Measurements from ENCODE around the gene EBF4. TPM values are rescaled to one million over a fixed set of nuclear protein-coding genes. Genes with fewer than 3 reads are reported as not detected.

The EBF4 gene
- polyA plus RNA-seq, 3 donors = 0.12 TPM; not detected in 2

GRCh38 chr20:2659547-2659946 lies 33.0 kb upstream of the EBF4 start:
- peaks cover 77 to 87% of the 10 kb centered on the region in 2 donors for H3K36me3 Mint-ChIP-seq
- DNase-seq = no peak
- peaks cover 30% of the 10 kb centered on the region for H4K20me1 ChIP-seq (ENCODE audit: insufficient read depth, low read length)
- peaks cover 12% of the 10 kb centered on the region for H3K4me1 Mint-ChIP-seq
- peak overlapping the region in 3 of 7 donors; percentile 16 to 78 (median 62) for H3K27ac Mint-ChIP-seq
- peaks cover 35% of the 10 kb centered on the region for H3K79me2 ChIP-seq (ENCODE audit: insufficient read depth, low read length)
- H3K9me3 ChIP-seq (replicated peaks in 1 of 2; ENCODE audit: control insufficient read depth in 1 of 2, insufficient read depth in 1 of 2, low read length in 2 of 2) = no peaks in the 10 kb centered on the region
- no peak overlapping the region for H3K9ac ChIP-seq (ENCODE audit: insufficient read depth, low read length, poor library complexity, severe bottlenecking)
- H3K4me2 ChIP-seq (replicated peaks; ENCODE audit: extremely low read depth, low read length, poor library complexity, severe bottlenecking) = no peak overlapping the region
- H3K4me3 Mint-ChIP-seq = no peak overlapping the region
- H3K4me1 ChIP-seq (ENCODE audit: control insufficient read depth in 1 of 2, insufficient read depth in 2 of 2, low read length in 2 of 2) = peaks cover 12 to 13% of the 10 kb centered on the region in 2 donors
- intact Hi-C loops (cut with micrococcal nuclease) = no loop called here
- H3K9me3 Mint-ChIP-seq = peaks cover 0 to 2% (median 0%) of the 10 kb centered on the region in 7 donors
- H3K36me3 ChIP-seq (replicated peaks in 1 of 2; ENCODE audit: control insufficient read depth in 1 of 2, insufficient read depth in 2 of 2, low read length in 2 of 2) = peaks cover 77 to 80% of the 10 kb centered on the region in 2 donors
- no peaks in the 10 kb centered on the region for H3K27me3 ChIP-seq (ENCODE audit: control insufficient read depth in 2 of 2, insufficient read depth in 2 of 2, low read length in 2 of 2)
- H2AFZ ChIP-seq (ENCODE audit: insufficient read depth, low read depth, low read length, poor library complexity, severe bottlenecking) = no peak overlapping the region
- no peak for TF ChIP-seq CTCF (IDR thresholded peaks at IDR 0.05)
- 94% methylated on average over 5 of the region's 10 CpGs for WGBS (ENCODE audit: insufficient coverage)
- H3K27me3 Mint-ChIP-seq (ENCODE audit: low read depth in 3 of 3) = peaks cover 0 to 2% (median 2%) of the 10 kb centered on the region in 3 donors
- no peak overlapping the region for H3K27ac ChIP-seq (ENCODE audit: low read depth in 1 of 2, low read length in 2 of 2)
- no peak overlapping the region for H3K4me3 ChIP-seq (replicated peaks in 1 of 3; ENCODE audit: low read depth in 2 of 3, low read length in 3 of 3)

- Mint-ChIP-seq H3K4me3 (peak overlapping the region; percentile 90 to 94), H3K9me3 (peaks cover 0 to 3% (median 2%) of the 10 kb centered on the region in 7 donors), H3K27me3 (ENCODE audit: low read depth in 3 of 3) (peaks cover 2 to 5% (median 4%) of the 10 kb centered on the region in 3 donors), H3K36me3 (peaks cover 40 to 48% of the 10 kb centered on the region in 2 donors), H3K27ac (peak overlapping the region; percentile 87 to 96 (median 95)), H3K4me1 (peaks cover 12% of the 10 kb centered on the region)
- intact Hi-C loops (cut with micrococcal nuclease) = loop anchor here in 1 of 2 donors (10.0 kb wide), 1 partner anchor 139 kb away; no protein-coding TSS in a partner anchor
- peak overlapping the region; percentile 97 for H3K27ac ChIP-seq (ENCODE audit: low read depth in 1 of 2, low read length in 2 of 2)
- DNase-seq = no peak
- H3K4me2 ChIP-seq (replicated peaks; ENCODE audit: extremely low read depth, low read length, poor library complexity, severe bottlenecking) = peak overlapping the region; percentile 97
- H3K27me3 ChIP-seq (ENCODE audit: control insufficient read depth in 2 of 2, insufficient read depth in 2 of 2, low read length in 2 of 2) = peaks cover 0 to 2% of the 10 kb centered on the region in 2 donors
- H3K4me1 ChIP-seq (ENCODE audit: control insufficient read depth in 1 of 2, insufficient read depth in 2 of 2, low read length in 2 of 2) = peaks cover 15 to 16% of the 10 kb centered on the region in 2 donors
- peak overlapping the region; percentile 71 for H3K9ac ChIP-seq (ENCODE audit: insufficient read depth, low read length, poor library complexity, severe bottlenecking)
- H3K36me3 ChIP-seq (replicated peaks in 1 of 2; ENCODE audit: control insufficient read depth in 1 of 2, insufficient read depth in 2 of 2, low read length in 2 of 2) = peaks cover 39 to 41% of the 10 kb centered on the region in 2 donors
- no peaks in the 10 kb centered on the region for H3K9me3 ChIP-seq (replicated peaks in 1 of 2; ENCODE audit: control insufficient read depth in 1 of 2, insufficient read depth in 1 of 2, low read length in 2 of 2)
- WGBS (ENCODE audit: insufficient coverage) = 15% methylated on average over 3 of the region's 13 CpGs
- no peak for TF ChIP-seq CTCF (IDR thresholded peaks at IDR 0.05)
- H3K79me2 ChIP-seq (ENCODE audit: insufficient read depth, low read length) = peaks cover 14% of the 10 kb centered on the region
- H3K4me3 ChIP-seq (replicated peaks in 1 of 3; ENCODE audit: low read depth in 2 of 3, low read length in 3 of 3) = peak overlapping the region; percentile 79 to 98 (median 86)
- H4K20me1 ChIP-seq (ENCODE audit: insufficient read depth, low read length) = peaks cover 4% of the 10 kb centered on the region
- peak overlapping the region; percentile 92 for H2AFZ ChIP-seq (ENCODE audit: insufficient read depth, low read depth, low read length, poor library complexity, severe bottlenecking)
These were observed 29.2 kb upstream of the EBF4 start for GRCh38 chr20:2663364-2663886.
